ENCODE data around the gene ZCCHC24.

DNA sequence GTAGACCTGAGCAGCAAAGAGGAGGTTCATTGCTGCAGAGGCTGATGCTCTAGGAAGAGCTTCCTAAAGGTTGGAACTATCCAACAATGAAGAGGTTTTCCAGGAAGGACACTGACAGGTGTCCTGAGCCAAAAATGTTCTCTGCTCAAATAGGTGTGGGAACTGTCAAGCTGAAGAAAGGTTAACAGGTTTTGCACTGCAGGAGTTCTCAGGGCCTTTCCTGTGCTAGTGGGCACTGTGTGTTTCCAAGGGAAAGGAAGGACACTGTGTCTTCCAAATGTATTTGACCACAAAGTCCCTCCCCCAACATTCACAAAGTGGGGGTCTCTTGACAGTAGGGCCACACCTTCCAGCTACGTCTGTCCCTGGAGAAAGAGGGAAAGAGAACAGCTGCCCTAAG, 4.0 kb downstream of the ZCCHC24 start:
- no peak for TF ChIP-seq POLR2A (IDR thresholded peaks at IDR 0.05)
- TF ChIP-seq, protein P1, sequence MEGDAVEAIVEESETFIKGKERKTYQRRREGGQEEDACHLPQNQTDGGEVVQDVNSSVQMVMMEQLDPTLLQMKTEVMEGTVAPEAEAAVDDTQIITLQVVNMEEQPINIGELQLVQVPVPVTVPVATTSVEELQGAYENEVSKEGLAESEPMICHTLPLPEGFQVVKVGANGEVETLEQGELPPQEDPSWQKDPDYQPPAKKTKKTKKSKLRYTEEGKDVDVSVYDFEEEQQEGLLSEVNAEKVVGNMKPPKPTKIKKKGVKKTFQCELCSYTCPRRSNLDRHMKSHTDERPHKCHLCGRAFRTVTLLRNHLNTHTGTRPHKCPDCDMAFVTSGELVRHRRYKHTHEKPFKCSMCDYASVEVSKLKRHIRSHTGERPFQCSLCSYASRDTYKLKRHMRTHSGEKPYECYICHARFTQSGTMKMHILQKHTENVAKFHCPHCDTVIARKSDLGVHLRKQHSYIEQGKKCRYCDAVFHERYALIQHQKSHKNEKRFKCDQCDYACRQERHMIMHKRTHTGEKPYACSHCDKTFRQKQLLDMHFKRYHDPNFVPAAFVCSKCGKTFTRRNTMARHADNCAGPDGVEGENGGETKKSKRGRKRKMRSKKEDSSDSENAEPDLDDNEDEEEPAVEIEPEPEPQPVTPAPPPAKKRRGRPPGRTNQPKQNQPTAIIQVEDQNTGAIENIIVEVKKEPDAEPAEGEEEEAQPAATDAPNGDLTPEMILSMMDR (IDR thresholded peaks at IDR 0.05), result no peak
